NCI-H146 treated with DMSO at 0.1 percent for 48 hours (cell line): Measurements from ENCODE around the gene TRIM9.

ENCODE experiments used
- DNase-seq: peaks from one replicate; lab custom pipeline; 2025; ENCODE audit not compliant: unreplicated experiment; lab: John Stamatoyannopoulos, UW

Gene TRIM9

DNA sequence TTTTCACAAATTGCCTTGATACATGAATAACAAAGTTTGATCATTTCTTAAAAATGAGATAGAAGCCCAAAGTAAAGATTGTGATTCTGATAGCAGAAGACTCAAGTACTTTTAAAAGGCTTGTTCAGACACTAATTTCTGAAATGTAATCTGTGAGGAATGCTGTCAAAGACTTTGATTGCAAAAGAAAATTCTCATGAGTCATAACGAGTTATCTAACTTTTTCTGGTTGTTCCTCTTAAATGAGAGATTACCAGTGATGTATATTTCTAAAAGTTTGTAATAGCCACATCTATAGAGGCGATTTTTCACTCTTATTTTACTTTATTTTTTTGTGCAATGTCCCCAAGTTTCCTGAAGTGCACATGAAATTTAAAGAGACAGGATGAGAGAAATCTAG is 157.6 kb downstream of the TRIM9 start:
- DNase-seq = no peak

DNA sequence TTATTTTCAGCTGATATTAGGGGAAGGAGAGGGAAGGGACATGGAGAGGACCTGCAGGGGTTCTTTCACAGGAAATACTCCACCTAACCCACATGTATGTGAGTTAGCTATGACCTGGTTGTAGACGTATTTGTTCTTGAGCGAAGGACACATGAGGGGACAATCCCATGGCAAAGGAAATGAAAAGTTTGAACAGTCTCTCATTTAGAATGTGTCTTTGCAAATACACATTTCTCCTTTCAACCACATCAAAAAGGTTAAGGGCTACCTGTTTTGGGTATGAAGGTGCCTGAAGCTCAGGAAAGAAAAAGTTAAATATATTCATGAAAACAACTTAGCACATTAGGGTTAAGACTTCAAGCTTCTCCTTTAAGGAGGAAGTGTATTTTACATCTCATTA is 158.0 kb downstream of the TRIM9 start:
- no peak for DNase-seq

DNA sequence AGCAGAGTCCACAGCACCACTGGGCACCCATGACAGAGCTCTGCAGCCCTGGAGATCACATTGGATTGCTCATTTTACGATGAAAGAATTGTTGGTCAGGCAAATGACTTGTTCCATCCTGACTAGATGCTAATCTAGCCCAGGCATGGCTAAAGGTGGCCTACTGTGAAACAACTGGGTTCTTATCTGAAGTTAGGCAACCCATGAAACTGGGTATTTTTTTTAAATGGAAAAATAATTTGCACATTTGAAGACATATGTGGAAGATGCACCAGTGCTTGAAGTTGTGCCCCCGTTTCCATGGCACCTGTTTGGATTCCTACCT is 158.9 kb downstream of the TRIM9 start:
- DNase-seq = no peak

DNA sequence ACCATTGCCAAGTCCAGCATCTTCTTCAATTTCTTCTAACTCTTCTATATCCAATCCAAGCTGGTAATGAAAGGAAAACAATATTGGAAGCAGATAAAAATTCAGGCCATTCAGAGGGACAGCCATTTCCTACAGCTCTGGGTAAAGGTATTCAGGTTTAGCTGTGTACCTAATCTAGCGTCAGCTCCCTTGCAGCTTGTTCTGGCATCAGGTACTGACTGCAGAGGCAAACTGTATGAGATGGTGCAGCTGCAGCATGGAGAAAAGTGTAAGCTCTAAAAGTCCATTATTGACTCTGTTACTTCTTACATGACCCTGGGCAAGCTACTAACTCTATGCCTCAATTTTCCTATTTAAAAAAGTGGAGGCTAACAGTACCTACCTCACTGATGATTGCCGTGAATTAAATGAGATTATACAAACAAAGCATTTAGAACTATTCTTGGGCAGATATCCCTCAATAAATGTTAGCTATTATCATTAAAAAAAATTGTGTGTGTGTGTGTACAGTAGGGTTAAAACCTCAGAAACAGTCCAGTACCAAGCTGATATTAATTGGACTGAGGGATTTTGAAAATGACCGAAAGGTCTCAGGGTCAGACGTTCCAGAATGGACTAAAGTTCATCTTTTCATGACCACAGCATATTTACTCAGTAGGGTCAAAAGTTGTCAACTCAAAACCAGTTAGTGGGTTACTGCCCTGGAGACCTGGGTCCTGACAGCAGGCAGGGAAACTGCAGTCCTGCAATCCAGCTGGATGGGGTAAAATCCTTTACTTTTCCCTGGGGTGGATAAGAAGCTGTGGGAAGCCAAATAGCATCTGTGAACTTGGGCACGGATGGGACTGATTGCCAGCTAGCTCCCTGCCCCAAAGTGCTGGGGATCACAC is 159.5 kb downstream of the TRIM9 start:
- no peak for DNase-seq

DNA sequence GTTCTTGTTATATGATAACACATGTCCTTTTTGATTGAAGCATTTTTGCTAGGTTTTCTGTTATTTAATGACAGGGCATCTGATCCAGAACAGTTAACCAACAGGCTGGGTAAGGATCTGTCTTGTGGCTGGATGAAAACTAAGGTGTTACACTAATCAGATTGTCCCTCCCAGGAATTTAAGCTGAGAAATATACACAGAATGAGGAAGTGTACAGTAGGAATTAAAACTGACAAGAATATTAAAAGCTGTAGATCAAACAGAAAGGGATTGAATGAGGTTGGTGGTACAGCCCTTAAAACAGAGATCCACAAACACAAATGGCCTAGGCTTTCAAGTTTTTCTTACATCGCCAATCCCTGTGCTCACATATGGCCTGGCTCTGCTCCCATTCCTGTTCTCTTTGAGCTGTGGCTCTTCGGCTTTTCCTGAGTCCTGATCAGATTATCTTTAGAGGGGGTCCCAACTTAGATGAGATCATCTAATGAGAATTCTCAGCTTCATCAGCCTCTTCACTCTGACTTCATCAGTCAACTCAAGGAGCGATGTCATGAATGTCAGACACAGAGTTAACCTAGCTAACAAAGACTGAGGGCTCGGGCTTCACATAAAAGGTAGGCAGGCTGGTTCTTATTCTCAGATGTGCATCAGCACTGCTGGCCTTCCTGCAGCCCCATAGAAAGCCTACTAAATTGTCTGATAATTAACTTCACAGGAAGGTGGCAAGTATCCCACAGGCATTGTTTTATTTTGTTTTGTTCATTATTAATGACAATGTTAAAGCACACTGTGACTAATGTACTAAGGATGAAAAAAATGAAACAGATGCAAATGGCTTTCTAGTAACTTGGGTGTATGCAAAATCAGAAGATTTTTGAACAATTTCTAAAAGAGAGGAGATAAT is 162.1 kb downstream of the TRIM9 start:
- DNase-seq = no peak

DNA sequence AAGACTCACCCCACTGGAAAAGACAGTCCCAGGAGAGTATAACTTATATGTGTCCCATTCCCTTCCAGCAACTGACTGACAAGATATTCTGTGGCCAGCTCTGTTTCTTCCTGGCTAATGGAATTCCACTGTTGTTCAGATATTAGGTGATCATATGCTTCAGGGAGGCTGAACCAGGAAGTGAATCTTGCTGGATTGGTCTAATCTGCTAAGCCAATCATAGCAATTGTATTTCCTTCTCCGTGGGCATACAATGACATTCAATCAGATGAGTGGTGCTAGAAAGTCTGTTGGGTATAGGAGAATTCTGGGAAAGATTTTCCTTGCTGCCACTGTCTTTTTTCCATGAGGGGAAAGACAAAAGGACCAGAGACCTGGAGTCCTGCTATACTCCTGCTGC is 162.7 kb downstream of the TRIM9 start:
- no peak for DNase-seq

DNA sequence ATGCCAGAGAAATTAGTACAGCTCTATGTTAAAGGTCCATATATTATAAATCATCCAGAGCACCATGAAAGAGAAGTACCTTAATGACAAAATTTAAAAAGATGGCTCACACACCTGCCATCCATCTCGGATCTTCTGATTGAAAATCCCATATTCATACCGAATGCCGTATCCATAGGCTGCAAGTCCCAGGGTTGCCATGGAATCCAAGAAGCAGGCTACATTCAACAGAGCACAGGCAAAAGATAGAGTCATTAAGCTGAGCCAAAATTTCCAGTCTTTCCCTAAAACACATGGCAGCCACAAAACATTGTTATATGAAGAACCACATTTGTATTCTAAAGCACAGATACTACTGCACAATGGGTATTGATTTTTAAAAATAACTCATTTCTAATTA is 163.3 kb downstream of the TRIM9 start:
- DNase-seq = no peak

DNA sequence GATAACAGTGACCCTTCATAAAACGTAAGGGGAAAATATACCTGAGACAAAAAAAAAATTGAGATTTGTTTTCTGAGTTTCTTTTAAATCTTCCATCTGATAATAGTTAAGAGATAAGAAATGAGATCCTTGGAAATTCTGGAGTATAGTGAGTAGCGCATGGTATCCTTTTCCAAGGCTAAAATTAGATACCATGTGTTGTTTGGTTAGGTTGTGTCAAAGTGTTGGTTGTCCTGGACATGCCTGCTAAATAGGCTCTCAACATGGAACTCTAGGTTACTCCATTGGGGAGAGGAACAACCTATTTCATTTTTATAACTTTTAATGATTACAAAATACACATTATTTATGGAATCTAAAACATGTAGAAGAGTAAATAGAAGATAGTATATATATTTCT is 165.4 kb downstream of the TRIM9 start:
- DNase-seq = no peak

DNA sequence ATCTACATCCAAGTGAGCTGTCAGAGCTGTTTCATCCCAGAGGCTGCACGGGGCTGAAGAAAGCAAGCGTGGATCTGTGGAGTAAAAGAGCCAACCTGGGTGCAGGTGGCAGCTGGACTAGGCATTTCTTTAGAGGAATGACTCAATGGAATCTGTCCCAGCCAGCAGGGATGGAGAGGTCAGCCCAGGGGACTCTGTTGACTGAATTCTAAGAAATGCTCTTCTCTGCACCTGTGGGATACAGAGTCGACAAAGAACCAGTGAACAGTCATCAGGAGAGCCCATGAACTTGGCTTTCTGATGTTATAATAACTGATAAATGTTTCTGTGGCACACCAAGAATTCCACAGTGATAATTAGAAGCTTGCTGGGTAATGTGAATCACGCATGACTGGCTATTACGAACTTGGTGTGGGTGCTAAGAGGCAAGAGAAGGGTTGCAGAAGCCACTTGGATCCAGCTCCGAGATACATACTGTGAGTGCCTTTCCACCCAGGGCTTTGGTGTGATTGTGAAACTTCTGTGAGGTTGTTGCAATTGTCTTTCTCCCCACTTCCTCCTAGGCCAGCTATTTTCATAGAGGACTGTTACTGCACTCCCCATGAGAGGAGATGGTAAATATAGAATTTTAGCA is 166.8 kb downstream of the TRIM9 start:
- DNase-seq = no peak

DNA sequence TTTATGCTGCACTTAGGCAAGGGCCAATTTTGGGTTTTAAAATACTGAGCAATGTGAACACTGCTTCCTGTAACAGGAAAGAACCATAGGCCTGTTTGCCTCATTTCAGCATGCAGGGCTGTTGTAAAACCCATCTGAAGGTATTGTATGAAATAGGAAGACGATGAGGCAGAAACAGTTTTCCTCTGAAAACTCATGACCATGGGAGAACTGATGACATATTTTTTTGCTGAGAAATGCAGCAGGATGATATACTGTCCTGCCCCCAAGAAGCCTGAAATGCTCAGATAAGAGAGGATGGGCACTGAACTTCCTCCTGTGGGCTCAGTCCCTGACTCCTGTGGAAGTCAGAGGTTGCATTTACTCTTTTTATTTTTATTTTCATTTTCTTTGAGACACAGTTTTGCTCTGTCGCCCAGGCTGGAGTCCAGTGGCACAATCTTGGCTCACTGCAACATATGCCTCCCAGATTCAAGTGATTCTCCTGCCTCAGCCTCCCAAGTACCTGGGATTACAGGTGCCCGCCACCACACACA is 168.0 kb downstream of the TRIM9 start:
- no peak for DNase-seq
